ENCODE results near the gene RANBP10. TPM values are rescaled to one million over a fixed set of nuclear protein-coding genes. Genes with fewer than 3 reads are reported as not detected.
A peak's percentile ranks its signal among the peaks of the same experiment; 100 is the strongest.

Gene RANBP10
- total and polyA plus RNA-seq, 2 of the 13 experiments (the other 11 are each of a cell fraction or from before 2014, with no cell fraction given): 9.2 to 22.7 TPM

DNA sequence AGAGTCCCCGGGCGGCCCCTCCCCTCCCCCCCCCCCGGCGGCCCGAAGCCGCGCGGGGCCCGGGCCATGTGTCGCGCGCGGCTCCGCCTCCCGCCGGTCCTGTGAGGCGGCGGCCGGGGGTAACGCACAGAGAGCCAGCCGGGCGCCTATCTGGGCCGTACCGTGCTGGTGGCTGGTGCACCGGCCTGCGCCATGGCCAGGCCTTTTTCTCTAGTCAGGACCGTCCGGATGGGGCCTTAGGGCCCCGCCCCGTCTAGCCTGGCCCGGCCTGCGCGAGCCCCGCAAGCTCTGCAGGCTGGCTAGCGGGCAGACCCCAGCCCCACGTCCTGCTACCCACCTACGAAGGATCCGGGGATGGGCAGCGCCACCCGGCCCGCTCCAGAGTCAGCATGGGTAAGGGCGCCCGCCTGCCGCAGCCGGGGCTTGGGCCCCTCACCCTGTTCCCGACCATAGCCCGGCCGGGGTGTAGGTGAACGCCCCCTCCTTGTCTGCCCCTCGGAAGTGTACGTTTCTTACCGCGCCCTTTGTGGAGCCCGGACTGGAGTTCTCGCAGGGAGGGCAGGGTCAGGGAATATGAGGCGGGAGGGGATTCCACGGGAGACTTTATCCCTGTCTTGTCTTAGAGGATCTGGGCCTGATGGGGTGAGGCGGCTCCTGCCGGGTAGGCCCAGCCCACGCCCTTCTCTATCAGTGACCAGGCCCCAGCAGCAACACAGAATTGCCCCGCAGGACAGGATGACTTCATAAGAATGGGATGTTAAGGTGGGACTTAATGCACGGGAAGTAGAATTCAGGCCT lies 40.9 kb upstream of the RANBP10 start, which contains the start of gene CENPT (continued):
- TF ChIP-seq, protein P1, sequence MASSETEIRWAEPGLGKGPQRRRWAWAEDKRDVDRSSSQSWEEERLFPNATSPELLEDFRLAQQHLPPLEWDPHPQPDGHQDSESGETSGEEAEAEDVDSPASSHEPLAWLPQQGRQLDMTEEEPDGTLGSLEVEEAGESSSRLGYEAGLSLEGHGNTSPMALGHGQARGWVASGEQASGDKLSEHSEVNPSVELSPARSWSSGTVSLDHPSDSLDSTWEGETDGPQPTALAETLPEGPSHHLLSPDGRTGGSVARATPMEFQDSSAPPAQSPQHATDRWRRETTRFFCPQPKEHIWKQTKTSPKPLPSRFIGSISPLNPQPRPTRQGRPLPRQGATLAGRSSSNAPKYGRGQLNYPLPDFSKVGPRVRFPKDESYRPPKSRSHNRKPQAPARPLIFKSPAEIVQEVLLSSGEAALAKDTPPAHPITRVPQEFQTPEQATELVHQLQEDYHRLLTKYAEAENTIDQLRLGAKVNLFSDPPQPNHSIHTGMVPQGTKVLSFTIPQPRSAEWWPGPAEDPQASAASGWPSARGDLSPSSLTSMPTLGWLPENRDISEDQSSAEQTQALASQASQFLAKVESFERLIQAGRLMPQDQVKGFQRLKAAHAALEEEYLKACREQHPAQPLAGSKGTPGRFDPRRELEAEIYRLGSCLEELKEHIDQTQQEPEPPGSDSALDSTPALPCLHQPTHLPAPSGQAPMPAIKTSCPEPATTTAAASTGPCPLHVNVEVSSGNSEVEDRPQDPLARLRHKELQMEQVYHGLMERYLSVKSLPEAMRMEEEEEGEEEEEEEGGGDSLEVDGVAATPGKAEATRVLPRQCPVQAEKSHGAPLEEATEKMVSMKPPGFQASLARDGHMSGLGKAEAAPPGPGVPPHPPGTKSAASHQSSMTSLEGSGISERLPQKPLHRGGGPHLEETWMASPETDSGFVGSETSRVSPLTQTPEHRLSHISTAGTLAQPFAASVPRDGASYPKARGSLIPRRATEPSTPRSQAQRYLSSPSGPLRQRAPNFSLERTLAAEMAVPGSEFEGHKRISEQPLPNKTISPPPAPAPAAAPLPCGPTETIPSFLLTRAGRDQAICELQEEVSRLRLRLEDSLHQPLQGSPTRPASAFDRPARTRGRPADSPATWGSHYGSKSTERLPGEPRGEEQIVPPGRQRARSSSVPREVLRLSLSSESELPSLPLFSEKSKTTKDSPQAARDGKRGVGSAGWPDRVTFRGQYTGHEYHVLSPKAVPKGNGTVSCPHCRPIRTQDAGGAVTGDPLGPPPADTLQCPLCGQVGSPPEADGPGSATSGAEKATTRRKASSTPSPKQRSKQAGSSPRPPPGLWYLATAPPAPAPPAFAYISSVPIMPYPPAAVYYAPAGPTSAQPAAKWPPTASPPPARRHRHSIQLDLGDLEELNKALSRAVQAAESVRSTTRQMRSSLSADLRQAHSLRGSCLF (CRISPR knock-in tag; IDR thresholded peaks at IDR 0.05; ENCODE audit: borderline replicate concordance): no peak
- TF ChIP-seq TIGD3 (CRISPR knock-in tag; IDR thresholded peaks at IDR 0.05; ENCODE audit: borderline replicate concordance) (no peak), GRHL1 (CRISPR knock-in tag; conservative IDR thresholded peaks at IDR 0.05) (no peak), HIVEP1 (CRISPR knock-in tag; IDR thresholded peaks at IDR 0.05) (peak; percentile 87), ISL2 (CRISPR knock-in tag; IDR thresholded peaks at IDR 0.05) (no peak), ZNF235 (CRISPR knock-in tag; IDR thresholded peaks at IDR 0.05; ENCODE audit: borderline replicate concordance) (no peak), MTA3 (CRISPR knock-in tag; IDR thresholded peaks at IDR 0.05) (0 out of 2 replicates have a peak, but pooled peaks have one; percentile 14), GABPA (IDR thresholded peaks at IDR 0.05; ENCODE audit: low read depth, low read length) (no peak), GABPA (CRISPR knock-in tag; IDR thresholded peaks at IDR 0.05; ENCODE audit: low read depth) (peak; percentile 40; the same call in 1 of the 2 replicates), KDM3A (CRISPR knock-in tag; IDR thresholded peaks at IDR 0.05; ENCODE audit: low read depth) (no peak), ZNF180 (CRISPR knock-in tag; IDR thresholded peaks at IDR 0.05; ENCODE audit: borderline replicate concordance, low read depth) (no peak), SMAD1 (CRISPR knock-in tag; IDR thresholded peaks at IDR 0.05; ENCODE audit: borderline replicate concordance, low read depth) (no peak), IKZF5 (CRISPR knock-in tag; IDR thresholded peaks at IDR 0.05) (no peak), ZNF10 (CRISPR knock-in tag; IDR thresholded peaks at IDR 0.05; ENCODE audit: borderline replicate concordance, low read depth) (no peak), ZNF446 (CRISPR knock-in tag; IDR thresholded peaks at IDR 0.05) (peak; percentile 81; the same call in 1 of the 2 replicates), EEA1 (CRISPR knock-in tag; IDR thresholded peaks at IDR 0.05; ENCODE audit: borderline replicate concordance) (no peak), NFE2L2 (IDR thresholded peaks at IDR 0.05; ENCODE audit: low read length) (no peak)

Measured in HepG2 (cell line).